ENCODE results near the gene PIM1. TPM values are rescaled to one million over a fixed set of nuclear protein-coding genes. Genes with fewer than 3 reads are reported as not detected.

PIM1 gene
- total and polyA plus RNA-seq, 9 of the 15 experiments (the other 6 are each of a cell fraction or from before 2014, with no cell fraction given), result 19.0 to 789 (median 212) TPM

- TF ChIP-seq DIDO1 (tag; IDR thresholded peaks at IDR 0.05; ENCODE audit: low read depth) (no peak), BRF2 (IDR thresholded peaks at IDR 0.05; ENCODE audit: borderline replicate concordance, insufficient read depth, insufficient read length) (no peak), CTCFL (IDR thresholded peaks at IDR 0.05; ENCODE audit: borderline replicate concordance, insufficient read depth, low read depth, low read length, poor library complexity, severe bottlenecking) (no peak), MLX (CRISPR knock-in tag; conservative IDR thresholded peaks at IDR 0.05) (peak in 1 of 2 experiments; percentile 39; a peak in 1 of 4 replicates), POLR2A (conservative IDR thresholded peaks at IDR 0.05) (peak; percentile 3; the same call in 1 of the 2 replicates), ZFX (CRISPR knock-in tag; IDR thresholded peaks at IDR 0.05) (peak; percentile 74), ZSCAN32 (CRISPR knock-in tag; IDR thresholded peaks at IDR 0.05) (no peak), THRAP3 (IDR thresholded peaks at IDR 0.05; ENCODE audit: borderline replicate concordance) (peak; percentile 91), YBX1 (IDR thresholded peaks at IDR 0.05) (no peak), MAZ (CRISPR knock-in tag; conservative IDR thresholded peaks at IDR 0.05 in 1 of 2, IDR thresholded peaks at IDR 0.05 in 1 of 2) (peak in 1 of 2 experiments; percentile 28; a peak in 2 of 4 replicates), ZC3H8 (IDR thresholded peaks at IDR 0.05) (no peak), NR4A1 (CRISPR knock-in tag; IDR thresholded peaks at IDR 0.05) (no peak), NR4A1 (tag; IDR thresholded peaks at IDR 0.05) (no peak), E2F4 (CRISPR knock-in tag; IDR thresholded peaks at IDR 0.05; ENCODE audit: low read depth) (no peak; the same call in 1 of the 2 replicates), ZNF695 (CRISPR knock-in tag; IDR thresholded peaks at IDR 0.05) (no peak), TGIF2 (CRISPR knock-in tag; IDR thresholded peaks at IDR 0.05) (no peak), POLR2AphosphoS5 (IDR thresholded peaks at IDR 0.05; ENCODE audit: control insufficient read depth, insufficient read depth, low read depth, low read length) (peak; percentile 8; the same call in 1 of the 2 replicates), ZNF408 (CRISPR knock-in tag; IDR thresholded peaks at IDR 0.05; ENCODE audit: low read depth) (no peak), ZNF347 (CRISPR knock-in tag; IDR thresholded peaks at IDR 0.05; ENCODE audit: low read depth) (no peak), ETS2 (tag; IDR thresholded peaks at IDR 0.05; ENCODE audit: borderline replicate concordance, poor library complexity, severe bottlenecking) (no peak), KLF10 (CRISPR knock-in tag; IDR thresholded peaks at IDR 0.05) (no peak), BCOR (IDR thresholded peaks at IDR 0.05) (no peak), SAFB2 (IDR thresholded peaks at IDR 0.05; ENCODE audit: borderline replicate concordance, low read depth, low read length, severe bottlenecking) (no peak), FOXK1 (CRISPR knock-in tag; IDR thresholded peaks at IDR 0.05; ENCODE audit: borderline replicate concordance) (no peak)
Observed at GRCh38 chr6:37171201-37171969, 1.4 kb downstream of the PIM1 start (continued).
